HG02840 (cell line): ENCODE results near the gene CENPX.
"Not testable (repeated sequence)": the region's sequence is repeated elsewhere in the genome, so short reads cannot be mapped to it uniquely, and the experiment has no call there.

ENCODE experiments used
- ATAC-seq: cut with Tn5 transposase; IDR thresholded peaks from one replicate; pipeline ENCODE4 v1.9.1; 2021; ENCODE audit warnings: mild to moderate bottlenecking, moderate library complexity, moderate number of reproducible peaks; ENCODE audit not compliant: unreplicated experiment, low FRiP score

The CENPX gene

DNA sequence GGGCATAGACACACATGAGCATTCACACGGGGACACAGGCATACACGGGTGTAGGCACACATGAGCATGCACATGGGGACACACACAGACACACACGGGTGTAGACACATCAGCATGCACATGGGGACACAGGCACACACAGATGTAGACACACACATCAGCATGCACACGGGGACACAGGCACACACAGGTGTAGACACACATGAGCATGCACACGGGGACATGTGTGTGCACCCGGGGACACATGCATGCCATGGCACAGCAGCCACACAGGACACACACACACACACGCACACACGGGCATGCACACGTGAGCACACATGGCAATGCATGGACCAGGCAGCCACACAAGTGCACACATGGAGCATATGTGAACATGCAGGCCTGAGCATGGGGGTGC, 20.0 kb upstream of the CENPX start:
- ATAC-seq, result no peak

DNA sequence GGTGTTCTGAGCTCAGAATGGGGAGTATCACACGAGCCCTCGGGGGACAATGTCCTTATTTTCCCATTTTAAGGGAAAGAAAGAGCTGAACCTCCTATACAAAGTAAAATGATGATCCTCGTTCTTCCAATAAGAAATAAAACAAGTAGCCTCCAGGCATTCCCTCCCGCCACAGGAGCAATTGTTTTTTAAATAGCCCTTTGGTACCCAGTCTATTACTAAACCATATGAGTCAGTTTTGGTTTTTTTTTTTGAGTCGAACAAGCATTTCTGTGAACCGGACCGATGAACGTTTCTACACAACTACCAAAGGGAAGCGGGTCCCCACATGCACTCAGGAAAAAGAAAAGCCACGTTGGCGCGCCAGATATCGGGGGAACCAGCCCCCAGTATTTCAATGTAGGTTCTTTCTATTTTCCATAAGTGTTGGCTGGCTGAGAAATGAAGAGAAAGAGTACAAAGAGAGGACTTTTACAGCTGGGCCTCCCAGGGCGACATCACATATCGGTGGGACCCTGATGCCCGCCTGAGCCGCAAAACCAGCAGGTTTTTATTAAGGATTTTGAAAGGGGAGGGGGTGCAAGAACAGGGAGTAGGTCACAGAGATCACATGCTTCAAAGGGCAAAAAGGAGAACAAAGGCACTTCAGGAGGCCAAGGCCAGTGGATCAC, 18.6 kb upstream of the CENPX start:
- ATAC-seq, result no peak

DNA sequence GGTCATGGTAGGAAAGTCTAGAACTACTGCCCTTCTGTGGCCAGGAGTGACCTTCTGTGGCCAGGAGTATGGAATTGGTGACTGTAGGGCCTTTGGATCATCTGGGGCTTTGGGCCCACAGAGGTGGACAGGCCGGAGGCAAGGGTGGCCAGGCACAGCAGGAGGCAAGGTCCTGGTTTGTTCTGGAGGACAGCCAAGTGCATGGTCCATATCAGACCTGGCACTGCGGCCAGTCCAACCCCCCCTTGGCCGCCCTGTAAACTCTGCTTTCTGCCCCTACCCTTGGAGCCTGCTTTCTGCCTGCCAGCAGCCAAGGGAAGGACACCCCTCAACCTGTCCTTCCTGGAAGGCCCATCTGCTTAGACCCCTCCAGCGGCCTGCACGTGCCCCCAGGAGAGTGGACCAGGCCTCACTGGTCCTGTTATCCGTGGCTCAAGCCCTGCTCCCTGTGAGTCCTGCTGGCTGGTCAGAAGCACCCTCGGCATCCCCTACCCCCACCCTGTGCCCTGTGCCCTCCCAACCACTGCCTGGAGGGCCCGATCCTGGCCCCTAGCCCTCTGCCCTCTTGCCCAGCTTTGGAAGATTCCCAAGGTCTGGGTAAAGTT, 17.1 kb upstream of the CENPX start:
- ATAC-seq, result no peak

DNA sequence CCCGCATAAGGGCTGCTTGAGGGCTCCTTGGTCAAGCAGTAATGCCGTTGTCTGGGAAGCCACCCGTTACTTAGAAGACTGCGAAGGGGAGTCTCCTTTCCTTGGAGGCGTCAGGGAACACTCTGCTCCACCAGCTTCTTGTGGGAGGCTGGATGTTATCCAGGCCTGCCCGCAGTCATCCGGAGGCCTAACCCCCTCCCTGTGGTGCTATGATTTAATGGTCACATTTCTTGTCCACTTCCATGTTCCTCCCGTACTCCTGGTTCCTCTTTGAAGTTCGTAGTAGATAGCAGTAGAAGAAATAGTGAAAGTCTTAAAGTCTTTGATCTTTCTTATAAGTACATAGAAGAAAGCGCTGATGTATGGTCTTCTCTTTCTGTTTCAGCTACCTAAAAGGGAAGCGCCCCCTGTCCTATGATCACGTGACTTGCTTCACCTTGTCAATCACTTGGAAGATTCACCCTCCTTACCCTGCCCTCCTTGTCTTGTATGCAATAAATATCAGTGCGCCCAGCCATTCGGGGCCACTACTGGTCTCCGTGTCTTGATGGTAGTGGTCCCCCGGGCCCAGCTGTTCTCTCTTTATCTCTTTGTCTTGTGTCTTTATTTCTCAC, 16.2 kb upstream of the CENPX start:
- ATAC-seq, result not testable (repeated sequence)

DNA sequence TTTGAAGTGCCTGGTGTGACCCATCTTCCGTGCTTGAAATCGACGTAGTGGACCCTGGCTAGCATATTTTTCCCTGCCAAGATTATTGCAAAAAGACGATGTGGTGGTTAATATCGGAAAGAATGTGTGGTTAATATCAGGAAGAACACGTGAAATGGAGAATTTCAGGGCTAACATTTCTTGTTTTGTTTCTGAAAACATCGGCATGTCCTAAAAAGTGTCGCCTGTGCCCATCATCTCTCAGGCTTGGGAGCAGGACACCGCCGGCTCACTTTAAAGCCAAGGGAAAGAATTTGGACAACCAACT, 15.2 kb upstream of the CENPX start:
- no peak for ATAC-seq

DNA sequence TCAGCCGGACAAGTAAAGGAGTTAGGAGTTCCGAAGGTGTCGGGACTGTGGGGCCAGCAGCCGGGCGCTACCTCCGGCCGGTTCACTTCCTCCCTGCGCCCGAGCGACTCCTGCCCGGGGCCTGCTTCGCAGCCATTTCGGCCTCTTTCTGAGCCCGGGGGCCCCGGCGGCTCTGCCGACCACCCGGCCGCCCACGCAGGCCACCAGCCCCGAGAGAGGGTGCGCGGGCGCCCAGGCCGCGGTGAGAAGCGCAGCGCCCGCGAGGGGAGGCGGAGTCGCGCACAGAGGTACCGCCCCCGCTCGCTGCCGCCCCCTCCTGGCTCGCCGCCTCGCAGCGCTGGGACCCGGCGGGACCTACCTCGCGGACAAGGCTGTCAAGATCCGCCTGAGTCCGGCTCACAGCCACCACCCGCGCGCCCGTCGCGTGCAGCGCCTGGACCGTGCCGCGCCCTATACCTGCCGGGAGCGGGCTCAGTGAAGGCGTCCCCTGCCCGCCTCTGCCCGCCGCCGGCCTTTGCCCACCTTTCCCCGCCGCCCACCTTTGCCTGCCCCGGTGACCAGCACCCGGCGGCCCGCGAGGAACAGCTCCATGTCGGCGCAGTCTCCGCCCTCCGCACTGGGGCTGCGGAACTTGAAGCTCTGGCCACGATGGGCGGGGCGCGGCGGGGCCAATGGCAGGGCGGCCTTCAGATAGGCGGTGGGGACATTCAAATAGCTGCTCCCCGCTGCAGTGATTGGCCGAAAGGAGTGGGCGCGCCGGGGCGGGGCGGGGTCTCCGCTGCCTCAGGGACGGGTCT, 14.6 kb upstream of the CENPX start, which contains the start of gene DCXR:
Gene DCXR, minus strand, starts transcription at position 606 of the 797 bp plus-strand sequence. Its CDS starts 15 bp downstream, at position 591.
- peak; percentile 83 for ATAC-seq

DNA sequence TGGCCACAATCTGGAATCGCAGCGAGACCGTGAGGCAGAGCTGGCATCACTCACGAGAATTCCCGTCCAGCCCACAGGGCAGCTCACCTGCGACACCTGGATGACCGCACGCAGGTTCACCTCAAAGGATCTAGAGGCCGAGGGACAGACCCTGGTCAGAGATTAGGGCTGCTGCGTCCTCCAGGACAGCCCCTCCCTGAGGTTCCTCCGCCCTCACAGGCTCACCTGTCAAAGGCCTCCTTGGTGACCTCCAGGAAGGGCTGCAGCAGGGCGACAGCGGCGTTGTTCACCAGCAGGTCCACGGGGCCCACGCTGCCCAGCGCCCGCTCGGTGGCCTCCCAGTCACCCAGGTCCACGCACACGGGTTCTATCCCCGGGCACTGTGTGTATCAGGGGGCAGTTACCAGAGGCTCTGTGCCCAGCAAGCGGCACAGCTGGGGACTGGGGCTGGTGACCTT, 14.0 kb upstream of the CENPX start:
- ATAC-seq, result no peak

DNA sequence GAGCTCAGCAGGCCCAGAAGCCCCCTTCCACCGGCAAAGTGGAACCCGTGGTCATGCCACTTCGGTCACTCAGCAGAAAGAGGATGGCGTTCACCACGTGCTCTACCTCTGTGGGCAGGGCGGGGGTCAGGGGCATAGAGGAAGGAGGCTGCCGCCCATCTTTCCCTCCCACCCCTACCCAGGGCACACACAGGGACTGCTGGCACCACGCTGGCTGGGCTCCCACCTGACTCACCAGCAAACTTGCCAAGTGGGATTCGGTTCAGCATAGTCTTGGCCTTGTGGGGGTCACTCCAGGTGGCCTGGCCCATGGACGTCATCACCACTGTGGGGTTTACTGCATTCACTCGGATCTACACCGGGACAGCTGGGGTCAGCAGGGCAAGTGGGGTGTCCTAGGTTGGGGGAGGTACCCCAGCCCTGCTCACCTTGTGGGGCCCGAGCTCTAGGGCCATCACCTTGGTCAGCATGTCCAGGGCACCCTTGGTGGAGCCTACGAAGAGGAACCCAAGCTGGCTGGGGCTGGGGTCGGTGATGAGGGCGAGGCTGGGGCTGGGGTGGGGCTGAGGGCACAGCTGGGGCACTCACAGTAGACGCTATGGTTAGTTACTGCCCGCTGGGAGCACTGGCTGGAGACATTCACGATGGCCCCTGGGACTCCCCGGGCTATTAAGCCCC, 13.4 kb upstream of the CENPX start:
- ATAC-seq, result no peak

DNA sequence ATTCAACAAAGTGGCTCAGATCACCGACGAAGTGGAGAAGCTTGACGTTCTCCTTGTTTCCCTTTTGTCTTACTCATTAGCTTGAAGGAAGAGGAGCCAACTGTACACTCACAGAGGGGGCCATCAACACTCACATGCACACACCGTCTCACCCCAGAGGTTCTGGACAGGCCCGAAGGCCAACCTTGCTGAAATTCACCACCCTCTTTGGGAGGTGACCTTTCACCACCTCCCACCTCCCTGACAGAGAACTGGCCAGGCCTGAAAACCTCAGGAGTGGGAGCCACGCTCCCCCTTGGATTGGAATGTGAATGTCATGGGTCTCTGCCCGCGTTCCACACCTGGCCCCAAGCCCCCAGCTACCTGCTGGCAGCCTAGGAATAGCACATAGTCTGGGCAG, 12.8 kb upstream of the CENPX start:
- no peak for ATAC-seq

DNA sequence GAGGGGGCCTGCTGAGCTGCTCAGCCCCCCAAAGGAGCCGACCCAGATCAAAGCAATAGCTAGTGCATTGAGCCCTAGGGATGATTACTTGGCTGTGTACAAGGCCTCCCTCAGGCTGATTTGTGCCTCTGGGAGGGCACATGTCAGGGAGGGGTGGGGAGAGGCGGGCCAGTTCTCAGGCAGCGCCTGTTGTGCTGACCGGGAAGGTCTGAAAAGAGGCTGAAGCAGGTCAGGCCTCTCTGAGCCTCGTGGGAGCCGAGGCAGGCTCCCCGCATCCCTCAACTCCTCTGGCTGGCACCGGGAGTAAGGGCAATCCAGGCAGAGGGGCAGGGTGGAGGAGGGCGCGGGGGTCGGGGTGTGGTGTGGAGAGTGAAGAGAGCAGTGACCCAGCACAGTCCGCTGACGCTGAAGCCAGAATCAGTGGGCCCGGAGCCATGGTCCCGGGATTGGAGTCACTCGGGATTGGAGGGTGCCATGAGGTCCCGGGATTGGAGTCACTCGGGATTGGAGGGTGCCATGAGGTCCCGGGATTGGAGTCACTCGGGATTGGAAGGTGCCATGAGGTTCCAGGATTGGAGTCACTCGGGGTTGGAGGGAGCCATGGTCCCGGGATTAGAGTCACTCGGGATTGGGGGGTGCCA, 11.8 kb upstream of the CENPX start:
- ATAC-seq, result no peak

DNA sequence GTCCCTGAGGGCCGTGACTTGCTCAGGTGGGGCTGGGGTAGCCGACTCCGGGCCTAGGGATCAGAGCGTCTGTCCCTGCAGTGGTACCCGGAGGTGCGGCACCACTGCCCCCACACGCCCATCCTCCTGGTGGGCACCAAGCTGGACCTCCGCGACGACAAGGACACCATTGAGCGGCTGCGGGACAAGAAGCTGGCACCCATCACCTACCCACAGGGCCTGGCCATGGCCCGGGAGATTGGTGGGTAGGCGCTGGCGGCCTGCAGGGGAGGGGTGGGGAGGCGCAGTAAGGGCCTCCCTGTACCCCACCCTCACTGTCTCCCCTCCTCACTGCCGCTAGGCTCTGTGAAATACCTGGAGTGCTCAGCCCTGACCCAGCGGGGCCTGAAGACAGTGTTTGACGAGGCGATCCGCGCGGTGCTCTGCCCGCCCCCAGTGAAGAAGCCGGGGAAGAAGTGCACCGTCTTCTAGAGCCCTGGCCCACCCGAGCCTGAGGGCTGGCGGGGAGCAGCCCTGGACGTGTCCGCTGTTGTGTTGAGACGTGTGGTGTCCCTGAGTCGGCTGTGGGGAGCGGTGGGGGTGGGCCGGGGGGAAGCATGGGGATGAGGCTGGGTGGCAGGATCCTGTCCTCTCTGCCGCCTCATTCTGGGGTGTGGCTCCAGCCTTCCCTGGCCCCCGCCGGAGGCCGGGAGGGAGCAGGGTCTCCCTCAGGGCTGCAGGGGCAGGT, 10.8 kb upstream of the CENPX start:
- ATAC-seq, result no peak

DNA sequence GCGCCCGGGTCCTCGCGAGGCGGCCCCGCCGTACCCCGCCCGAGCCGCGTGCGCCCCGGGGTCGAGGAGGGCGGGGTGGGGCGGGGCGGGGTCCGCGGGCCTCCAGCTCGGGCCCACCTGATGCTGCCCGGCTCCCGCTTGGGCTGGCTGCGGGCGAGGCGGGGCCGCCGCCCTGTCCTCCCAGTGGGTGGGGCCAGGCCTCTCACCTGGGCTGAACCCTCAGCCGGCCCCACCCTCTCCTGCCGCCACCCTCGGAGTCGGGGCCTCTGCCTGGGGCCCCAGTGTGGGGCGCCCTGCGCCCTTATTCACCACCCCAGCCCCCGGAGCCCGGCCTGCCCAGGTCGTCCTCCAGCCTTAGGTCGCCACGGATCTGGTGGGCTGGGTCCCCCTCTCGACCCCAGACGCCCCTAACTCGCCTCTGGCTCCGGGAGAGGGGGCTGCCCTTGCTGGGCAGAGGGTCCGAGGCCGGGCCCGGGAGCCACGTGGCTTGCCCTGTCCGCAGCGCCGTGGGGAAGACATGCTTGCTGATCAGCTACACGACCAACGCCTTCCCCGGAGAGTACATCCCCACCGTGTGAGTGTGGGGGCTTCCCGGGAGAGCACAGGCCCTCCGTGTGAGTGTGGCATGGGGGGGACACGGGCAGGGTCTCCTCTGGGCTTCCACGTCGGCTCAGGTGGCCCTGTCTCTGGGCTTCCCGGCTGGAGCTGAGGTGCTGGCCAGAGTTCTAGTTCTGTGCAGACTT, 9.4 kb upstream of the CENPX start:
- no peak for ATAC-seq

DNA sequence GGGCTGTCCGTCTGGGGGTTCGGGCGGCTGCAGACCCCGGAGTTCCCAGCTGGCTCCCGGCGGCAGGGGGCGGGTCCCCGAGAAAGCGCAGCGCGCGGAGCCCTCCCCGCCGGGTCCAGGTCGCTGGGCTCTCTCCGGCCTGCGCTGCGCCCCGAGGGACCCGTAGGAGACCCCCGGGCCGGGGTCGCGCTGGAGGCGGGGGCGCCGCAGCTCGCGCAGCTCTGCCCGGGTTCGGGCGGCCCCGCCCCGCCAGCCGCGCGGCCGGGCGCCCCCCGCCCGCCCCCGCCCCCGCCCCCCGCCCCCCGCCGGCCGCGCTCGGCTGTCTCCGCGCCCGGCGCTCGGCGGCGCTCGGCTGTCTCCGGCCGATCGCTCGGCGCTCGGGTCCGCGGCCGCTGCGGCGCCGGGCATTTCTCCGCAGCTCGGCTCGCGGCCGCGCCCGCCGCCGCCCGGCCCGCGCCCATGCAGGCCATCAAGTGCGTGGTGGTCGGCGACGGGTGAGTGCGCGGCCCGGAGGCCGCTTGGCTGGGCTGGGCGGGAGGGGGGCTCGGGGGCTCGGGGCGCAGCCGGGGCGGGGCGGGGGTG, 8.7 kb upstream of the CENPX start, which contains the start of gene RAC3:
Gene RAC3, plus strand, starts transcription at position 376 of the 582 bp plus-strand sequence. Its CDS starts 84 bp downstream, at position 460.
- ATAC-seq, result no peak

DNA sequence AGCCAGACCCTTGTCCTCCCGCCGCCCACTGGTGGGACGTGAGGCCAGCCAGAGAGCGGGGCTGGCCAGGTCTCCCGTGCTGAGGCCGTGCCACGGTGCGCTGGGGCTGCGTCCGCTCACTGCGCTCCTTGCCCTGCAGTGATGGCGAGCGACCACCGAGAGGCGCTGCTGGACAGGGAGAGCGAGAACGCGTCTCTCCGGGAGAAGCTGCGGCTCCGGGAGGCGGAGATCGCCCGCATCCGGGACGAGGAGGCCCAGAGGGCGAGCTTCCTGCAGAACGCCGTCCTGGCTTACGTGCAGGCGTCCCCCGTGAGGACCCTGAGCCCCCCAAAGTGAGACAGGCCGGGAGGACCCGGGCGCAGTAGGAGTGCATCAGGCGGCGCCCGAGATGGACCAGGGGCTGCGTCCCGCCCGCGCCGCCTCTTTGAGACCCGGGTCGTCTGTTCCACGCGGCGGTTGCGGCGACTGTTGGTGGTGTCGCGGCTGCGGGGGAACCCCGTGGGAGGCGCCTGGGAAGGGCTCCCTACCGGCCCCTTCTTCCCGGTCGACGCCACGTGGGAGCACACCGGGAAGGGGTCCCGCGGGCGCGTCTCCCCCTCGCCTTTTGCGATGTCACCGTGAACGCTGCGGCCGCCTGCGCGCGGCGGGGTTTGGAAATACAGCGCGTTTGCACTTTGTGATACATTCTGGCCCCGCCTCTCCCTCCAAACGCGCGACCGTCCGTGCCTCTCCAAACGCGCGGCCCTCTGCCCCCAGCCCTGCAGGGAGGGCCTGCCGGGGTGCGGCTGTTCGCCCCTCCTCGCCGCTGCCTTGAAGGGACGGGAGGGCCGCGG, 8.0 kb upstream of the CENPX start:
- ATAC-seq, result no peak

DNA sequence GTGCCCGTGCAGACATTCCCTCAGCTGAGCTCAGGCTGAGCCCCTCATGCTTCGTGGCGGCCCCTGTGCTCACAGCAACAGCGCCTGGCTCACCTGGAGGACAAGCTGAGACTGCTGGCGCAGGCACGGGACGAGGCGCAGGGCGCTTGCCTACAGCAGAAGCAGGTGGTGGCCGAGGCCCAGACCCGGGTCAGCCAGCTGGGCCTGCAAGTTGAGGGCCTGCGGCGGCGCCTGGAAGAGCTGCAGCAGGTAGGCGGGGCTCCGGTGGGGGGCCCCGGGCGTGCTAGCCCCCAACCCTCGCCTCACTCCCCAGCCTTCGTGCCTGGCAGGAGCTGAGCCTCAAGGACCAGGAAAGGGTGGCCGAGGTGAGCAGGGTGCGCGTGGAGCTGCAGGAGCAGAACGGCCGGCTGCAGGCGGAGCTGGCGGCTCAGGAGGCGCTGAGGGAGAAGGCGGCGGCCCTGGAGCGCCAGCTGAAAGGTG, 7.4 kb upstream of the CENPX start:
- no peak for ATAC-seq

DNA sequence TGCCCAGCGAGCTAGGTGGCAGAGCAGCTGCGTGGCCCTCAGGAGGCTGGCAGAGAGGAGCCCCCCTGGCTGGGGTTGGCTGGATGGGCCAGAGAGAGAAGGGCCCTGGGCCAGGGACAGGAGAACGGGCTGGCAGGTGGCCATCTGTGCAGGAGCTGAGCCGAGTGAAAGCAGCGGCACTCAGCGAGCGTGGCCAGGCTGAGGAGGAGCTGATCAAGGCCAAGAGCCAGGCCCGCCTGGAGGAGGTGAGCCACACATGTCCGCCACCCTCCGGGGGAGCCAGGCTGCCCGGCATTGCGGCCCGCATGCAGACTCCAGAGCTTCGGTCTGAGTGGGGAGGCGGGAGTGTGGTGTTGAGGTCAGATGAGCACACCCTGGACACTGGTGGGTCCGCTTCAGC, 6.7 kb upstream of the CENPX start:
- ATAC-seq, result no peak

DNA sequence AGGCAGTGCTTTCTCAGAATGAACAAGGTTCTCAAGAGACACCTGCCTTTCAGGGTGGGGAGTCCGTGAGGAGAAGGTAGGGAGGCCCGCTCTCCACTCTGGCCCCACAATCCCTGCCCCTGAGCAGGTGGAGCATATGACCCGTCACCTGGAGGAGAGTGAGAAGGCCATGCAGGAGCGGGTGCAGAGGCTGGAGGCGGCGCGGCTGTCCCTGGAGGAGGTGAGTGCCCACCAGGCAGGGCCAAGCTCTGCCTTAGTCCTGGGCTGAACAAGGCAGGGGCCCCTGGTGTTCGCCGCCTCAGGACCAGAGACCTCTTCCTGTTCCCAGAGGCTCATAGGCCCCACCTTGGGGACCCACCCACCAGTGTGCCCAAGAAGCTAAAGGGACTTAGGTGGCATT, 6.3 kb upstream of the CENPX start:
- ATAC-seq, result no peak
